Vagina (tissue), 2 donors: ENCODE data around the gene ADGRG6.

Source experiments
- POLR2A ChIP-seq, 2 donors: fragments of 450-650 bp; IDR thresholded peaks; one replicate each; pipeline ENCODE4 v1.6.1; 2017; ENCODE audit warnings: antibody characterized with exemption in 2 of 2, mild to moderate bottlenecking in 2 of 2, moderate library complexity in 2 of 2
- TF ChIP-seq, protein P1 (sequence below), 3 experiments: fragments of 450-650 bp in 2 of 3; fragments of 200-600 bp in 1 of 3; sonication (generic) in 1 of 3; IDR thresholded peaks; one replicate each; pipeline ENCODE4 v1.5.1; 2017 to 2019; ENCODE audit warnings: antibody characterized with exemption in 3 of 3, mild to moderate bottlenecking in 2 of 3, moderate library complexity in 2 of 3

DNA sequence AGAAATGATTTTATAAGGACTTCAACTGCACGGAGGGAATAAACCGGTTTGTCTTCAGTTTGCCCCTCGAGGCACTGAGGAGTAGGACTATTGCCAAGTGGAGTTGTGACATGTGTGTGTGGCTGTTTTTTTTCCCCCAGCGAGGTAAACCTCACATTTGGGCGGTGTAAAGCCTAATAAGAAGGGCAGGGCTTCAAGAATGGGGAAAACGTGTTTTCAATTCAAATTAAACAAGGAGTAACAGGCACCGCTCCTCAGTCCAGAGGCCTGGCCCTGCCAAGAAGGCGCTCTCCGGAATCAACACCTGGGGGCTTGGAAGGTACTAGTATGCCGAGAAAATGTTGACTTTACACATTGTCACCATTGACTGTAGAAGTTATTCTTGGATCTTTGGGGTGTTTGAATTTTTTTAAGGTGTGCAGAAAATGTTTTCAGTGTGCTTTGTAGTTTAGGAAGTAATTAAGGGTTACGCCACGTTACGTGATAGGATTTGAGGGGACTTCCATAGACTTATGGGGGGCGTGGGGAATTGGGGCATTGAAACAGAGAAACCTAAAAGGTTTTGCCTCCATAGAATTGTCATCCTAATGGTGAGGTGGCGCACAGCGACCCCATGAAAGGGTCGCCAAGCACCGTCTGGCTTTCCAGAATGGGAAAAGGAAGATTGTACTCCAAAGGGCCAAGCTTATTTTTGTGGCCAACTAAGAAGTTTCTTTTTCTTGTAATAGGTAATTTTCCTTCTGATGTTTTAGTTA is 791 bp downstream of the ADGRG6 start:
- TF ChIP-seq, protein P1, sequence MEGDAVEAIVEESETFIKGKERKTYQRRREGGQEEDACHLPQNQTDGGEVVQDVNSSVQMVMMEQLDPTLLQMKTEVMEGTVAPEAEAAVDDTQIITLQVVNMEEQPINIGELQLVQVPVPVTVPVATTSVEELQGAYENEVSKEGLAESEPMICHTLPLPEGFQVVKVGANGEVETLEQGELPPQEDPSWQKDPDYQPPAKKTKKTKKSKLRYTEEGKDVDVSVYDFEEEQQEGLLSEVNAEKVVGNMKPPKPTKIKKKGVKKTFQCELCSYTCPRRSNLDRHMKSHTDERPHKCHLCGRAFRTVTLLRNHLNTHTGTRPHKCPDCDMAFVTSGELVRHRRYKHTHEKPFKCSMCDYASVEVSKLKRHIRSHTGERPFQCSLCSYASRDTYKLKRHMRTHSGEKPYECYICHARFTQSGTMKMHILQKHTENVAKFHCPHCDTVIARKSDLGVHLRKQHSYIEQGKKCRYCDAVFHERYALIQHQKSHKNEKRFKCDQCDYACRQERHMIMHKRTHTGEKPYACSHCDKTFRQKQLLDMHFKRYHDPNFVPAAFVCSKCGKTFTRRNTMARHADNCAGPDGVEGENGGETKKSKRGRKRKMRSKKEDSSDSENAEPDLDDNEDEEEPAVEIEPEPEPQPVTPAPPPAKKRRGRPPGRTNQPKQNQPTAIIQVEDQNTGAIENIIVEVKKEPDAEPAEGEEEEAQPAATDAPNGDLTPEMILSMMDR (IDR thresholded peaks at IDR 0.05), result no peak
- no peak for TF ChIP-seq POLR2A (IDR thresholded peaks at IDR 0.05)
